GM19468 (cell line): ENCODE data around the gene LCLAT1.
"Not testable (repeated sequence)": the region's sequence is repeated elsewhere in the genome, so short reads cannot be mapped to it uniquely, and the experiment has no call there.

Experiments
- ATAC-seq: cut with Tn5 transposase; IDR thresholded peaks from one replicate; pipeline ENCODE4 v1.9.1; 2021; ENCODE audit warnings: mild to moderate bottlenecking, moderate library complexity, moderate number of reproducible peaks; ENCODE audit not compliant: unreplicated experiment; ENCODE audit errors: extremely low read depth

The LCLAT1 gene

DNA sequence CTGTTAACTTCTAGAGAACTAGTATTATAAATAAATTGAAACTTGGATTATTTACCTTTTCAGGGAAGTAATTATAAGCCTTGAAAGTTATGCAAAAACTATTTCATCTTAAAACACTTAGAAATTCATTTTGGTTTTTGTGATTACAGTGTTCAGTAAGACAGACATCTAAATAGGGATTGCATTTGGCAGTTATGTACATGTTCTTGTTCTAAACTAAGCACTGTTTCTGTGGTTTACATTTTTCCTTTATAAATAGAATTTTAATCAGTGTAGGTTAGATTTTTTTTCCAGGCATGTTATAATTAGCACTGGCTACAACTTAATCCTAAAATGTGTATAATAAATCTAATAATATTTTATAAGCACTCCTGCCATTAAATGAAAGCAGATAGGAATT lies 35.0 kb downstream of the LCLAT1 start:
- ATAC-seq, result no peak

- no peak for ATAC-seq
These were observed 37.1 kb downstream of the LCLAT1 start for GRCh38 chr2:30484145-30484544.

- no peak for ATAC-seq
These were observed 37.9 kb downstream of the LCLAT1 start for GRCh38 chr2:30484995-30485394.

DNA sequence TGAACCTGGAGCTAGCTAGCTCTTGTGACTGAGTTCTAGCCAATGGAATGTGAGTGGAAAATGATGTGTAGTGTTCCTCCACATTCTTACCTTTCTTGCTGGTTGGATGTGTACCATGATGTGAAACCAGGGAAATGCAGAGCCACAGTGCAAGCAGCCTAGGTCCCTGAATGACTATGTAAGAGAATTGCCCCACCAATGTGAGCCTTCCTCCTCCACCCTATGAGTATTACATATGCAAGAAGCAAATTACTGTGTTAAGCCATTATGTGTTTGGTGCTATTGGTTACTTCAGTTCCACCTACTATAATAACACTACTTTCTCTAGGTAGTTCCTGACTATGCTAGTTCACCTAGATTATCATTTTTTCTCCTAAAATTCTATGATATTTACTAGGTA lies 39.6 kb downstream of the LCLAT1 start:
- no peak for ATAC-seq

DNA sequence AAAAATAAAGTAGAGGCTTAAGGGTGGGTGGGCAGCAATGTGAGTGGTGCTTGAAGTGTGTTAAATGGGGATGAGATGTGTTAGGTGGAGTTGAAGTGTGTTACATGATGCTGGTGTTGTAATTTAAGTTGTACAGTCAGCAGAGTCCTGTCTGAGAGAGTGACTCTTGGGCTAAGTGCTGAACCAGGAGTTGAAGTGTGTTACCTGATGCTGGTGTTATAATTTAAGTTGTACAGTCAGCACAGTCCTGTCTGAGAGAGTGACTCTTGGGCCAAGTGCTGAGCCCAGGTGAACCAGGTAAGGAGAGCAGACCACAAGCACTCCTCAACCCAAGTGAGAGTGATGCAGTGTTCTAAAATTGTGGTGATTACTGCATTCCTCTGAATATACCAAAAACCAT lies 40.6 kb downstream of the LCLAT1 start:
- no peak for ATAC-seq

DNA sequence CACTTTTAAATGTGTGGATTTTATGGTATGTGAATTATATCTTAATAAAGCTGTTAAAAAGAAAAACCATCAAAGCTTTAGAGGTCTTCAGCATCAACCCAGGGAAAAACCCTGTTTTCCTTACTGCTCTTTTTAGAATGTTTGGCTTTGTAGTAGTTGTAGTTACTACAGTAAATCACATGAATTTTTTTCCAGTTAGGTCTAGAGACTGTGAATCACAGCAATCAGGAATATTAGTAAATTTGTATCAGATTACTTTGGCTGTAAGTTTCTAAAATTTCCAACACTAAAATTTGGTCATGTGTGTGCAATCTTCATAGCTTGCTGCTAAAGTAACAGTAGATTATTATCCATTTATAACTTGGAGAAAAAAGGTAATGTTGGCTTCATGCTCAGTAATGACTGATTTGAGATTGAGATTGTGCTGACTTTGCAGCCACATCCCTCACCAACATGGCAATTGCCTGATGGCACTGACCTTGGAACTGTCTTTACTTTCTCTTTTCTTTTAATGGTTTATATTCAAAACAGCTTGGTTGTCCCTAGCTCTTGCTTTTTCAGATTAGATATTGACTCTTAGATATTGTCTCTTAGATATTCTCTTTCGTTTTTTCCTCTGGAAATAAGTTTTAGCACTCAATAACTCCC lies 41.1 kb downstream of the LCLAT1 start:
- no peak for ATAC-seq

DNA sequence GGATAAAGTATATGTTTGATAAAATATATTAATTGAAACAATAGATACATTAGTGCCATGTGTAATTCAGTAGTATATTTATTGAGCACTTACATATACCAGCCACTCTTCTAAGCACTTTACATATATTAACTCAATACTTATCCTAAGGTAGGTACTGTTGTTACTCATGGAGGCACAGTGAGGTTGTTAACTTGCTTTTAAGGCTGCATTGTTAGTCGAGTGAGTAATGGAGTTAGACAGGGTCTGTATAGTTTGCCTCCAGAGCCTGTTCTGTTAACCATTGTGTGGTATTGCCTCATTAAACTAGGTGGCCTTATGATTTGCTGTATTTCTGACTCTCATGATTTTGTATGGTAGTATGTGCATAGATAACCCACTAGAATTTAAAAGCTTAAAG lies 44.2 kb downstream of the LCLAT1 start:
- ATAC-seq, result no peak

GRCh38 chr2:30492185-30492584 lies 45.1 kb downstream of the LCLAT1 start:
- no peak for ATAC-seq

GRCh38 chr2:30492619-30493018 lies 45.6 kb downstream of the LCLAT1 start:
- ATAC-seq, result no peak

DNA sequence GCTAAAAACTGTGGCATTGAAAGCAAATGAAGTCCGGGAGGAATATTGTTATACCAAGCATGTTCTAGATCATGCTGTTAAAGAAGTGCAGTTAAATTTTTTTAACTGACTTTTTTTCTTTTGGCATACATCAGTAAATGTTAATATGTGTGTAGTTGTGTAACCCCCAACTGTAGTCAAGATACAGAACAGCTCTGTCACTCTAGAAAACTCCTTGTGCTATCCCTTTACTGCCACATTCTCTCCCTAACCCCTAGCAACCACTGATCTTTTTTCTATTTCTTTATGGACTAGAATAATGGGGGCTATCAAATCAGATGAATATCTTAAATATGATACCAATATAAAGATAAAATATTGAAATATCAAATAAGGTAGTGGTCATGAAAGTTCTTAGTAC lies 46.4 kb downstream of the LCLAT1 start:
- no peak for ATAC-seq

DNA sequence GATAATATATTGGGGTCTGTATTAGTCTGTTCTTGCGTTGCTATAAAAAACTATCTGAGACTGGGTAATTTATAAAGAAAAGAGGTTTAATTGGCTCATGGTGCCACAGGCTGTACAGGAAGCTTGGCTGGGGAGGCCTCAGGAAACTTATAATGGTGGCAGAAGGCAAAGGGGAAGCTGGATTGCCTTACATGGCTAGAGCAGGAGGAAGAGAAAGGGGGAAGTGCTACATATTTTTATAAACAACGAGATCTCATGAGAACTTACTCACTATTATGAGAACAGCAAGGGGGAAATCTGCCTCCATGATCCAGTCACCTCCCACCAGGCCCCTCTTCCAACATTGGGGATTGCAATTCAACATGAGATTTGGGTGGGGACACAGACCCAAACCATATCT lies 48.9 kb downstream of the LCLAT1 start:
- not testable (repeated sequence) for ATAC-seq

DNA sequence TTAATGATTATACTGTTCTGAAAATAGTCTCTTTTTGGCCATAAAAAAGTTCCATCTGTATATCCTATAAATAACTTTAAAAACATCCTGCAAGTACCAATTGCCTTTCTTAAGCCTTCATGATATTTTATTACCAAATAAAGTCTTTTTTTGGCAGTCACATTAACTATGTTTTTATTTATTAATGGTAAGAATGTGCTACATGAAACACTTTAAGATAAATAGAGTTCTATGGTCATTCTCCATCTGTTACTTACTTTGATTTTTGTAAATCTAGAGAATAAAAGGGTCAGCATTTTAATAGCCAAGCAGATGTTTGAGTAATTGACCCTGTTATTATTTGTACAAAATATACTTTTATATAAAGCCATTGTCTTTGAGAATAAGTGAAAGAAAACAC lies 52.6 kb downstream of the LCLAT1 start:
- no peak for ATAC-seq

- ATAC-seq, result no peak
These were observed 53.7 kb downstream of the LCLAT1 start for GRCh38 chr2:30500699-30501098.

DNA sequence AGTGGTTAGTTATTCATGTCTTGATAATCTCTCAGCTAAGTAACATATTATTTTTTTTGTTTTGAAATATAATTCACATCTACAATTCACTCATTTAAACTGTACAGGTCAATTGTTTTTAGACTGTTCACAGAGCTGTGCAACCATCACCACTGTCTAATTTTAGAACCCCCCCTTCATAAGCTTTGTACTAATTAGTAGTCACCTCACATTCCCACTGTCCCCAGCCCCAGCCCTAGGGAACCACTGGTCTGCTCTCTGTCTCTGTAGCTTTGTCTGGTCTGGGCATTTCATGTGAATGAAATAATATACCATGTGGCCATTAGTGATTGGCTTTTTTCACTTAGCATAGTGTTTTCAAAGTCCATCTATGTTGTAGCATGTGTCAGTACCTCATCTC lies 55.3 kb downstream of the LCLAT1 start:
- no peak for ATAC-seq

DNA sequence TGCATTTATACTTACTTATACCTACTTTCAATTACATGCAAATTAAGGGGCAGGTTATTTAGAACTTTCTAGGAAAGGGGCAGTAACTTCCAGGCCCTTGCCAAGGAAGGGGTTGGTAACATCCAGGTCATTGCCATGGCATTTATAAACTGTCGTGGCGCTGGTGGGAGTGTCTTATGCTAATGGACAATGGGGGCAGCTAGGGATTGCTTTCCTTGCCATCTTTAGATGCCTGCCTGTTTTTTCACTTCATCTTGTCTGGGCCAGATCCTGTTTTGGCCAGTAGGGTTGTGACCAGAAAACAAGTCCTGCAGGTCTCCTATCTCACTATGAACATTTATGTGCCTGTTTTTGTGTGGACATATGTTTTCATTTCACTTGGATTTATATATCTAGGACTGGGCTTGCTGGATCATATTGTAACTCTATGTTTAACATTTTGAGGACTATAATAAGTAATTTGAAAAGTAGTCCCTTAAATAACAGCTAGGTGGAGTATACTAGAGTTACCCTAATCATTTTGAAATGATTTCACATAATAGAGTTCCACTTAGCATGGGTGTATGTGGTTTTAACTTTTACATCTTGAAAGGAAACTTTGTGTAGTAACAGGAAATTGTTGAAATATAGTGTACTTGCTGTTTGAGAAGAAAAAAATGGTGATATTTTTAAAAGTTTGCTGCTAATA lies 56.1 kb downstream of the LCLAT1 start:
- ATAC-seq, result no peak

GRCh38 chr2:30503695-30504052 lies 56.6 kb downstream of the LCLAT1 start:
- no peak for ATAC-seq

DNA sequence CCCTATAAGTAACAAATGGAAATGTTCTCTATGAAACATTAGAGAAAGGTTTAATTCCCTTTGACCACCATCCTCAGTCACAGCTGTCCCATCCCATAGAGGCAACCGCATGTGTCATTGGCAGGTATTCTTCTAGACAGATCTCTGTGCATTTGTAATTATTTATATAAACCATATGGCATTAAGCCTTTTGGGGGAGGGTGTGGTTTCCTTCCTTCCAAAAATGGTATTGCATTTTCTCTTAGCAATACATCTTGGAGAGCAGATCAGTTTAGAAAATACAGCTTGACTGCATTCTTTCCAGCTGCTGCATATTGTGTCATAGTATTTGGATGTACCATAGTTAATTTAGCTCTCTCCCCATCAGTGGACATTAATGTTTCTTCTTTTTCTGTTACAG lies 57.7 kb downstream of the LCLAT1 start:
- no peak for ATAC-seq

GRCh38 chr2:30505500-30506180 lies 58.6 kb downstream of the LCLAT1 start:
- no peak for ATAC-seq

- ATAC-seq, result not testable (repeated sequence)
These were observed 60.4 kb downstream of the LCLAT1 start for GRCh38 chr2:30507460-30507859.

GRCh38 chr2:30509716-30510115 lies 62.7 kb downstream of the LCLAT1 start:
- ATAC-seq, result no peak

DNA sequence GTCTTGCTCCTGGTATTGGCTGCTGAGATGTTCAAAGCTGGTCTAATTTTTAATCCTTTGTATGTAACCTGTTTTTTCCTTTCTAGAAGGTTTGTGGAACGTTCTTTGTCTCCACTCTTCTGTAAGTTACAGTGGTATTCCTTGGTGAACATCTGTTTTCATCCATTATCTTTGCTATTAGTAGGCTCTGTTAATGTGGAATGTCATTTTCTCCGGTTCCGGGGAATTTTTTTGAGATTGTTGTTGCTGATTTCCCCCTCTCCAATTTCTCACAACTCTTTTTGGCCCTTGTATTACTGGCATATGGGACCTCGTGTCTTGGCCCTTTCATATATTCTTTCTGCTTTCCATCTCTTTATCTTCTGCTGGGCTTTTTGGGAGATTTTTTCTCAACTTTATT lies 63.4 kb downstream of the LCLAT1 start:
- no peak for ATAC-seq
